Measurements from ENCODE around the gene HENMT1. TPM values are rescaled to one million over a fixed set of nuclear protein-coding genes. Genes with fewer than 3 reads are reported as not detected.
"Not testable (repeated sequence)": the region's sequence is repeated elsewhere in the genome, so short reads cannot be mapped to it uniquely, and the experiment has no call there.

HENMT1 gene
- total and polyA plus RNA-seq, 3 donors from 2014 or later, result 70.9 to 126 (median 72.0) TPM

DNA sequence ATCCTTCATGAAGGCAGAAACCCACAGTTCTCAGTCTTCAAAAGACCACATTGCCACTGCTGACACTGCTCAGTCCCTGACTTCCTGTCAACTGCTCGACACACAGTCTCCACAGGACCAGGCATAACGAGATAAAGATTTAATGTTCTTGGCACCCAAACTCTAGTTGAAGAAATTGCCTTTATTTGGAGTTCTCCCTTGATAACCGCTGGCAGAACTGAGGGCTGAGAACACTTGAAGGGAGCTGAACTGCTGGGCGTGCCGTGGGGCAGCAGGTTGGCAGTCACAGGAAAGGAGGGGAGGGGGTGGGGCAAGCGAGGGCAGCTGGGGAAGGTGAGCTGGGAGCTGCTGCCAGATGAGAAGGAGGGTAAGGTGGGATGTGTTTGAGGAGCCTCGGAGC, 15.9 kb downstream of the HENMT1 start:
- H3K27me3 ChIP-seq, result no peaks in the 10 kb centered on the region
- WGBS, 2 donors, result 52 to 57% methylated on average over 5 to 7 of the region's 7 CpGs
- intact Hi-C loops (cut with DNase I; ENCODE audit: low total_unique reads), result loop anchor here (5.0 kb wide), 1 partner anchor 133 kb away; no protein-coding TSS in a partner anchor
- no peaks in the 10 kb centered on the region for H3K9me3 ChIP-seq
- H3K4me1 ChIP-seq, result peaks cover 14% of the 10 kb centered on the region
- no peak for DNase-seq
- no peak overlapping the region for H3K4me3 ChIP-seq
- TF ChIP-seq, protein P1, sequence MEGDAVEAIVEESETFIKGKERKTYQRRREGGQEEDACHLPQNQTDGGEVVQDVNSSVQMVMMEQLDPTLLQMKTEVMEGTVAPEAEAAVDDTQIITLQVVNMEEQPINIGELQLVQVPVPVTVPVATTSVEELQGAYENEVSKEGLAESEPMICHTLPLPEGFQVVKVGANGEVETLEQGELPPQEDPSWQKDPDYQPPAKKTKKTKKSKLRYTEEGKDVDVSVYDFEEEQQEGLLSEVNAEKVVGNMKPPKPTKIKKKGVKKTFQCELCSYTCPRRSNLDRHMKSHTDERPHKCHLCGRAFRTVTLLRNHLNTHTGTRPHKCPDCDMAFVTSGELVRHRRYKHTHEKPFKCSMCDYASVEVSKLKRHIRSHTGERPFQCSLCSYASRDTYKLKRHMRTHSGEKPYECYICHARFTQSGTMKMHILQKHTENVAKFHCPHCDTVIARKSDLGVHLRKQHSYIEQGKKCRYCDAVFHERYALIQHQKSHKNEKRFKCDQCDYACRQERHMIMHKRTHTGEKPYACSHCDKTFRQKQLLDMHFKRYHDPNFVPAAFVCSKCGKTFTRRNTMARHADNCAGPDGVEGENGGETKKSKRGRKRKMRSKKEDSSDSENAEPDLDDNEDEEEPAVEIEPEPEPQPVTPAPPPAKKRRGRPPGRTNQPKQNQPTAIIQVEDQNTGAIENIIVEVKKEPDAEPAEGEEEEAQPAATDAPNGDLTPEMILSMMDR (IDR thresholded peaks at IDR 0.05), result no peak
- TF ChIP-seq POLR2A (IDR thresholded peaks at IDR 0.05), result no peak
- no peaks in the 10 kb centered on the region for H3K36me3 ChIP-seq (ENCODE audit: low read depth, missing control alignments)
- H3K27ac ChIP-seq, result no peak overlapping the region

DNA sequence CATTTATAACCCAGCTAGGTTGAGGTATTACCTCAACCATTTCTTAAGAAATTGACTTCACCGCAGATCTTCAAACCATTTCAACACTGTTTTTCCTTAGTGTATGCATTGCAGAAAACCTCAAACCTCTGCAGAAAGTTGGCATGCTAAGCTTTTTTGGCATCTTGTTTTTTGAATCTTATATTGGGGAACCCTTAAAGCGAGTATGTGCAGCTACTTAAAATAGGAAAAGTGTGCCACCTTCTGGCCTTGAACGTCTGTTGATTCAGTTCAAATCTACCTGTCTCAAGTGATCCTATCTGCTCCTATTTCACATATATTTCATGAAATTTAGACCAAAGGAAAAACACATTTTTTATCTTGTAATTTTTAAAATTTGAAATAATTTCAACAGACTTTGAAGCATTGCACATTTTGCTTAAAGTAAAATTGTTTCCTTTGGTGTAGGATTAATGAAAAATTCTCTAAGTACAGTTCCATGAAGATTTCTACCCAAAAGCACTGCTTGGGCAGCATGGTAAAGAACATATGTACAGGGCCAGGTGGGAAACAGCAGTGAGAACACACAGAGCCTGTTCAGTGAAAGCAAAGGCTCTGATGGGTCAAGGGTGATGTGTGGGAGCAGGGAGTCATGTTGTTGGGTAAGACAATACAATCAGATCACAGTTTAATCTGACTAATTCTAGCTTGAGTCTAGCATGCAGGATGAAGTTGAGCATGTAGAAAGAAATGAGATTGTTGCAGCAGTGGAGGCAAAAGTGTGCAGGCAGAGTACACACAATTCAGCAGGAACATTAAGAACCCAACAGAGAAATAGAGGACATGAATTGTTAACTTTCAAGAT, 17.2 kb downstream of the HENMT1 start:
- intact Hi-C loops (cut with DNase I; ENCODE audit: low total_unique reads), result no loop called here
- no peak for TF ChIP-seq POLR2A (IDR thresholded peaks at IDR 0.05)
- TF ChIP-seq, protein P1 (IDR thresholded peaks at IDR 0.05), result peak in 2 of 3 experiments; percentile 41 to 70
- peak; percentile 76 for DNase-seq

DNA sequence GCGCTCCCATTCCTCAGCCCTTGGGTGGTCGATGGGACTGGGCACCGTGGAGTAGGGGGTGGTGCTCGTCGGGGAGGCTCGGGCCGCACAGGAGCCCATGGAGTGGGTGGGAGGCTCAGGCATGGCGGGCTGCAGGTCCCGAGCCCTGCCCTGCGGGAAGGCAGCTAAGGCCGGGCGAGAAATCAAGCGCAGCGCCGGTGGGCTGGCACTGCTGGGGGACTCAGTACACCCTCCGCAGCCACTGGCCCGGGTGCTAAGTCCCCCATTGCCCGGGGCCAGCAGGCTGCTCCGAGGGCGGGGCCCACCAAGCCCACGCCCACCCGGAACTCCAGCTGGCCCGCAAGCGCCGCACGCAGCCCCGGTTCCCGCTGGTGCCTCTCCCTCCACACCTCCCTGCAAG, 20.0 kb downstream of the HENMT1 start:
- intact Hi-C loops (cut with DNase I; ENCODE audit: low total_unique reads); H3K27me3 ChIP-seq; H3K36me3 ChIP-seq (ENCODE audit: low read depth, missing control alignments); H3K27ac ChIP-seq; DNase-seq; H3K9me3 ChIP-seq: not testable (repeated sequence)
- Histone ChIP-seq H3K4me1 (peaks cover 14% of the 10 kb centered on the region), H3K4me3 (peak overlapping the region; percentile 26 to 34)
- 80 to 86% methylated on average over 1 to 28 of the region's 28 CpGs for WGBS, 2 donors

More for the DNA sequence above, 17.2 kb downstream of the HENMT1 start:
- Histone ChIP-seq H3K27me3 (no peaks in the 10 kb centered on the region), H3K4me1 (peaks cover 14% of the 10 kb centered on the region), H3K36me3 (ENCODE audit: low read depth, missing control alignments) (no peaks in the 10 kb centered on the region), H3K4me3 (no peak overlapping the region), H3K27ac (no peak overlapping the region), H3K9me3 (no peaks in the 10 kb centered on the region)
- 40 to 52% methylated on average over 3 of the region's 3 CpGs for WGBS, 2 donors

DNA sequence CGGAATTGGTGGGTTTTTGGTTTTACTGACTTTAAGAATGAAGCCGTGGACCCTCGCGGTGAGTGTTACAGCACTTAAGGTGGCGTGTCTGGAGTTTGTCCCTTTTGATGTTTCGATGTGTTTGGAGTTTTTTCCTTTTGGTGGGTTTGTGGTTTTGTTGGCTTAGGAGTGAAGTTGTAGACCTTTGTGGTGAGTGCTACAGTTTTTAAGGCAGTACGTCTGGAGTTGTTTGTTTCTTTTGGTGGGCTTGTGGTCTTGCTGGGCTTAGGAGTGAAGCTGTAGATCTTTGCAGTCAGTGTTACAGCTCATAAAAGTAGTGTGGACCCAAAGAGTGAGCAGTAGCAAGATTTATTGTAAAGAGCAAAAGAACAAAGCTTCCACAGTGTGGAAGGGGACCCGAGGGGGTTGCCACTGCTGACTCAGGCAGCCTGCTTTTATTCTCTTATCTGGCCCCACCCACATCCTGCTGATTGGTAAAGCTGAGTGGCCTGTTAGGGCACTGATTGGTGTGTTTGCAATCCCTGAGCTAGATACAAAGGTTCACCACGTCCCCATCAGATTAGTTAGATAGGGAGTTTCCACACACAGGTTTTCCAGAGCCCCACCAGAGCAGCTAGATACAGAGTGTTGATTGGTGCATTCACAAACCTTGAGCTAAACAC, 20.9 kb downstream of the HENMT1 start:
- no peak for DNase-seq
- Histone ChIP-seq H3K36me3 (ENCODE audit: low read depth, missing control alignments) (no peaks in the 10 kb centered on the region), H3K9me3 (no peaks in the 10 kb centered on the region), H3K4me3 (no peak overlapping the region), H3K4me1 (peaks cover 8% of the 10 kb centered on the region), H3K27me3 (no peaks in the 10 kb centered on the region), H3K27ac (no peak overlapping the region)
- TF ChIP-seq POLR2A (IDR thresholded peaks at IDR 0.05), result no peak
- TF ChIP-seq, protein P1 (IDR thresholded peaks at IDR 0.05), result no peak
- 76 to 77% methylated on average over 9 of the region's 9 CpGs for WGBS, 2 donors
- intact Hi-C loops (cut with DNase I; ENCODE audit: low total_unique reads), result no loop called here

DNA sequence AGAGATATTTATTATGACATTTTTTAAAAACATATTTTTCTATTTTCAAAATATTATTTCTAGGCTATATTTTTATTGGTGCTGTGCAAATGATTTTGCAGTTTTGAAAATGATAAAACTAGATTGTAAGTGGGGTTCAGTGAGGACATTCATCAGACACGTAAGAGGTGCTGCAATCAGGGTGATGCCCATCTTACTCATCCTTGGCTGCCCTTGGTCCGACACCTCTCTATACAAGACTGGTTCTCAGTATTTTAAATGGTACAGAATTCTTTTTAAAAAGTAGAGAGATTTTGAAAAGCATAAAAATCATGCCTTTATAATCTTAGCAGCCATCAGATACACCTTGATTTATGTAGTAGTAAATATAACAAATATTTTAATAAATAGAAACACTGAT, 24.0 kb downstream of the HENMT1 start:
- TF ChIP-seq POLR2A (IDR thresholded peaks at IDR 0.05), result no peak

More for the DNA sequence above, 24.0 kb downstream of the HENMT1 start:
- Histone ChIP-seq H3K4me3 (no peak overlapping the region), H3K27ac (no peak overlapping the region), H3K4me1 (no peaks in the 10 kb centered on the region), H3K9me3 (no peaks in the 10 kb centered on the region), H3K27me3 (no peaks in the 10 kb centered on the region), H3K36me3 (ENCODE audit: low read depth, missing control alignments) (no peaks in the 10 kb centered on the region)
- intact Hi-C loops (cut with DNase I; ENCODE audit: low total_unique reads), result no loop called here
- 94 to 98% methylated on average over 2 of the region's 2 CpGs for WGBS, 2 donors
- no peak for DNase-seq

Data from testis (tissue), 3 donors.